ENCODE measurements around the gene STRA8. TPM values are rescaled to one million over a fixed set of nuclear protein-coding genes. Genes with fewer than 3 reads are reported as not detected.

Gene STRA8
- total RNA-seq, 1 experiment from 2014 or later = not detected

DNA sequence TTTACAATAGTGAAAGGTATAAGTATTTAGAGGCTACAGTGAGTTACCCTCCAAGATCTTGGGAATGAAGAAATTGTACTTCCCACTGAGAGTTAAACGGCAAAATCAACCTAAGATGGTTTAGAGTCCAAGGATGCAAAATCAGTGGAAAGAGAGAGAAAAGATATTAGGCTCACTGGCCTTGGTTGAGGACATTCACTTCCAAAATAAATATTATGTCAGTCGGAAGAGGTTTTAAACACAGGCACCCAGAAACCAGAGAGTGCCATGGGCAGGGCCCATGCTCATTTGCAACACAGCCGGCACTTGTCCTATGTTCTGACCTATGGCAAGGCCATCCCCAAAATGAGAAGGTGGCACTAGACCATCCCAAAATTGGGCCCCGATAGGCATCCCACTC is 18.5 kb upstream of the STRA8 start:
- peaks cover 9% of the 10 kb centered on the region for H3K27me3 Mint-ChIP-seq (ENCODE audit: low read depth)
- Histone ChIP-seq H3K23me2 (ENCODE audit: insufficient read length, low read depth, low read length, poor library complexity, severe bottlenecking) (peaks cover 8% of the 10 kb centered on the region), H3K9ac (ENCODE audit: extremely low read depth, insufficient read length, low read length) (no peak overlapping the region), H3K23ac (ENCODE audit: insufficient read length, low read depth, low read length) (no peak overlapping the region), H3K79me1 (ENCODE audit: insufficient read depth, low read depth, low read length, poor library complexity, severe bottlenecking) (no peaks in the 10 kb centered on the region), H2AFZ (ENCODE audit: low read length) (no peak overlapping the region), H3K4me2 (ENCODE audit: insufficient read depth, insufficient read length, low read length) (no peak overlapping the region), H2BK5ac (ENCODE audit: insufficient read length, low read length) (no peak overlapping the region), H3K4me1 (ENCODE audit: insufficient read depth, low read length) (0 out of 2 replicates have a peak, but pooled peaks cover 2% of the 10 kb centered on the region), H3K79me2 (ENCODE audit: insufficient read depth, low read length) (no peaks in the 10 kb centered on the region), H3K18ac (ENCODE audit: insufficient read length, low read depth, low read length) (no peak overlapping the region), H4K5ac (ENCODE audit: insufficient read length, low read depth, low read length) (no peak overlapping the region), H2BK120ac (ENCODE audit: low read depth, low read length, poor library complexity, severe bottlenecking) (no peak overlapping the region), H2BK12ac (ENCODE audit: insufficient read length, low read depth, low read length) (no peak overlapping the region), H4K91ac (ENCODE audit: insufficient read length, low read depth, low read length) (no peak overlapping the region), H3K14ac (ENCODE audit: insufficient read depth, low read length) (no peak overlapping the region), H4K20me1 (ENCODE audit: control insufficient read depth, insufficient read depth, insufficient read length) (no peaks in the 10 kb centered on the region), H2BK20ac (ENCODE audit: low read depth, low read length, poor library complexity, severe bottlenecking) (no peak overlapping the region), H3K27ac (ENCODE audit: insufficient read length, low read depth, low read length) (no peak overlapping the region), H3K4ac (ENCODE audit: low read depth, low read length) (no peak overlapping the region), H3T11ph (ENCODE audit: low read length) (no peak overlapping the region), H3K9me3 (ENCODE audit: control insufficient read depth, low read depth, low read length) (no peaks in the 10 kb centered on the region), H2BK15ac (ENCODE audit: low read depth, low read length) (no peak overlapping the region), H2AK5ac (ENCODE audit: insufficient read length, low read length) (no peak overlapping the region), H3K27me3 (ENCODE audit: insufficient read depth, low read length) (no peaks in the 10 kb centered on the region), H4K8ac (replicated peaks; ENCODE audit: insufficient read length, low read depth, low read length) (no peak overlapping the region), H3K56ac (ENCODE audit: insufficient read length, low read depth, low read length) (no peak overlapping the region)
- H3K4me1 Mint-ChIP-seq = peaks cover 10 to 23% of the 10 kb centered on the region in 2 experiments
- TF ChIP-seq CTCF (conservative IDR thresholded peaks at IDR 0.05) = no peak
- no CpG with 5 or more reads among the region's 4 CpGs for WGBS (ENCODE audit: extremely low coverage, insufficient read length, low lambda C conversion rate)
- H3K9me3 Mint-ChIP-seq = no peaks in the 10 kb centered on the region
- H3K4me3 Mint-ChIP-seq = no peak overlapping the region
- no peak overlapping the region for H3K27ac Mint-ChIP-seq
- no peaks in the 10 kb centered on the region for H3K36me3 Mint-ChIP-seq (ENCODE audit: insufficient read depth in 1 of 3, low read depth in 3 of 3)
- DNase-seq = no peak

Measured in H9 (cell line).